NCI-H2196 treated with DMSO at 0.1 percent for 48 hours (cell line): ENCODE data around the gene RABGEF1.
"Not testable (repeated sequence)": the region's sequence is repeated elsewhere in the genome, so short reads cannot be mapped to it uniquely, and the experiment has no call there.

Source experiments
- DNase-seq: peaks from one replicate; lab custom pipeline; 2025; ENCODE audit not compliant: unreplicated experiment; lab: John Stamatoyannopoulos, UW

RABGEF1 gene

DNA sequence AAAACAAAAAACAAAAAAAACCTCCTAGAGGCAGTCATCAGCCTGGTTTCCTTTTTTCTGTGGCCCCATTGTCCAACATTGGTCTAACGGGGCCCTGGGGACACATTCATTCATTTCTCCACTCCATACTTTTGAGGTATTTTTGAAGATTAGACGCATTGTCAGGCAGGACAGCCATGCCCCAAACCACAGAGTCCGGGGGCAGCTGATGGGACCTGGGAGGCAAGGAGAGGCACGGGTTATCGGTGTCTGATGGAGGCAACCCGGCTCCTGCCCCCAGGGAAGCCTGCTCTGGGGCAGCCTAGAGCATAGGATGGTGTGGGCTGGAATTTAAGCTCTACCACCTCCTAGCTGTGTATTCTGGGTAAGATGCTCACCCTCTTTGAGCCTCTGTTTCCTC, 6.5 kb upstream of the RABGEF1 start:
- DNase-seq: no peak

DNA sequence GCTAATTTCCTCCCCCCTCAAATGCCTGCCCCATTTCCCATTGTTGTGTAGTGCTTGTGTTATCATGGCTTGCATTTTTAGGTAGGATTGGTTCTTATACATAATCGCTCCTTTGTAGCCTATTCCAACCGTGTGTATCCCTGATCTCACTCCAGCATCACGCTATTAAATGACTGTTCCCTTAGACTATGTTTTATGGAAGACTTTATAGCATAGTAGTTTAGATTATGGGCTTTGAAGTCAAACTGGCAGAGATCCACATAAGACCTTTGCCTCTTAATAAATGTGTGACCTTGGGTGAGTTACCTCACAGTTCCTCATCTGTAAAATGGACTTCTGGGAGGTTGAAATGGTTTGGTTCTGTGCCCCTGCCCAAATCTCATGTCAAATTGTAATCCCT, 5.4 kb upstream of the RABGEF1 start:
- no peak for DNase-seq

DNA sequence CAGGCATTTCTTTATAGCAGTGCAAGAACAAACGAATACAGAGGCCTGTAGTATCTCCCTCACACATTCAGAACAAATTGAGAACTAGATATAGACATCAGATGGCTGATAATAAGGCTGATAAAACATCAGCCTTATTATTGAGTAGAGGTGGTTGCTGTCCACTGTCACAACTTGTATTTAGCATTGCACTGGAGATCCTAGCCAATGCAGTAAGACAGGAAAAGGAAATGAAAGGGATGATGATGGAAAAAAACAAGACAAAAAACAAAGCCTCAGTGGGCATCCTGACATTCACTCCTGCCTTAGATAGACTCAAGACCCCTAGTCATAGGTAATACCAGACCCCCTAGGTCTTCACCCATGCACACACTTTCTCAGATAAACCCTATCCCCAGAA, 4.7 kb upstream of the RABGEF1 start:
- DNase-seq: no peak

DNA sequence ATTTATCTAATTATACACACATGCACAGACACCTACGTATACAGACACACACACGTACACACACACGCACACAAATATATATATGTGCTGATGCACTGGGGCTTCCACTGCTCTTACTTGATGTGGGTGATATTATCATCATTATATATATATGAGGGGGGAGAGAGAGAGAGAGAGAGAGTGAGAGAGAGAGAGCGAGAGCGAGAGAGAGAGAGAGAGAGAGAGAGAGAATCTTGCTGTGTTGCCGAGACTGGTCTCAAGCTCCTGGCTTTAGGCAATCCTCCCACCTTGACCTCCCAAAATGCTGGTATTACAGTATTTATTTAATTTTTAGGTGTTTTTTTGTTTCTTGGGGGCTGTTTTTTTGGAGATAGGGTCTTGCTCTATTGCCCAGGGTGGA, 3.6 kb upstream of the RABGEF1 start:
- DNase-seq: no peak

DNA sequence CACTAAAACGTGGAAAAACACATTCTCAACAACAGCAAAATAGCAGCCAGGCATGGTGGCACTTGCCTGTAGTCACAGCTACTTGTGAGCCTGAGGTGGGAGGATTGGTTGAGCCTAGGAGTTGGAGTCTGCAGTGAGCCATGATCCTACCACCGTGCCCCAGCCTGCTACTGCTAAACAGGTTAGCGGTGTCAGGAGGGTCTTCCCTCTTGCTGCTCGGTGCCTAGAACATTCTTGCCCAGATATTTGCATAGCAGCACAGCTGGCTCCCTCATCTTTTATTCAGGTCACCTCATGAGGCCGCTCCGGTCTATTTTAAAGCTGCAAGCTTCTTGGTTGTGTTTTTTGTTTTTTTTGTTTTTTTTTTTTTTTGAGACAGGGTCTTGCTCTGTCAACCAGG, 2.9 kb upstream of the RABGEF1 start:
- DNase-seq: no peak

DNA sequence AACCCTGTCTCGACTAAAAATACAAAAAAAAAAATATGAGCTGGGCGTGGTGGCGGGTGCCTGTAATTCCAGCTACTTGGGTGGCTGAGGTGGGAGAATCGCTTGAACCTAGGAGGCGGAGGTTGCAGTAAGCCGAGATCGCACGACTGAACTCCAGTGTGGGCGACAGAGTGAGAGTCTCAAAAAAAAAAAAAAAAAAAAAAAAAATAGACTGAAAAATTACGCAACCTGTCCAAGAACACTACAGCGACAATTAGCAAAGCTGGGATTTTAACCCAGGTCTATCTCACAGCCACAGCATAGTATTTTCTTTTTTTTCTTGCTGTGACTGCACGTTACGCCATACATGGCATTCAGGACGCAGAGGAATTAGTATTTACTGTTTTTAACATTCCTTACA, 1.1 kb upstream of the RABGEF1 start:
- no peak for DNase-seq

DNA sequence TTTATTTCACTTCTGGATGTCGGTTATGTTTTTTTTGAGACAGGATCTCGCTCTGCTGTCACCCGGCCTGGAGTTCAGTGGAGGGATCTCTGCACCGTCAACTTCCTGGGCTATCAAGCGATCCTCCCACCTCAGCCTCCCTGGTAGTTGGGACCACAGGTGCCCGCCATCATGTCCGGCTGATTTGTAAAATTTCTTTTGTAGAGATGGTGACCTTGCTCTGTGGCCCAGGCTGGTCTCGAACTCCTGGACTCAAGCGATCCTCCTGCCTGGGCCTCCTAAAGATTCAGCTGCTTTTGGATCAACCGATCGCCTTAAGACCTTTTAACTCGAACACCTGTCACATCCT, 606 bp upstream of the RABGEF1 start:
- DNase-seq: no peak

DNA sequence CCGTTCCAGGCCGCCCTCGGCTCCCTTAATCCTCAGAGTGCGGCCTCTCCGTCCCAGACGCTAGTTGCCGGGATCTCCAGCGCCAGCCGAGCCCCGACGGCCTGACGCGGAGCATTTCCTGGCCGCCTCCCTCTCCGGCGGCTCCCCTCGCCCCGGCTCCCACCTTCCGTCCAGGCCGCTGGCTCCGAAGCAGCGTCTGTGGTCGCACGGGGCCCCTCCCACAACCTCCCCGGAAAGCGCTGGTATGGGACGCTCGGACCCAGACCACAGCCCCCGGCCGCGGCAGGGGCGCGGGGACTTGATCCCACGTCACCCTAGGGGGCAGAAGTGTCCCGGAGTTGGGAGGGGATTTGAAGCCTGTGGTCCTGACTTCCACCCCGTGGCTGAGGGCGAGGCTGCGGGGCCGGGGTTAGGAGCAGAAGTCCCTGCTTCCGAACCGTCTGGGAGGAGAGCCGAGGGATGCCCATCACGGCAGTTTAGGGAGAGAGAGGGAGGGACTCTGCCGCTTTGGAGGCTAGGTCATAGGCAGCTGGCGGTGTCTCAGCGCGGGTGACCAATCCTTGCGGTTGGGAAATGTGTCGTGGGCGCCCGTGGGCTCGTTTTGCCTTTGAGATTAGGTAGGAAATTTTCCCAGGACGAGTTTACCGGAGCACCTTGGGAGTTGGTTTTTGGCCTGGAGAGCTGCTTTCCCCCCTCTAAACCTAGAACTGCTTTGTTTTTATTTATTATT, 612 bp downstream of the RABGEF1 start:
- DNase-seq: not testable (repeated sequence)

DNA sequence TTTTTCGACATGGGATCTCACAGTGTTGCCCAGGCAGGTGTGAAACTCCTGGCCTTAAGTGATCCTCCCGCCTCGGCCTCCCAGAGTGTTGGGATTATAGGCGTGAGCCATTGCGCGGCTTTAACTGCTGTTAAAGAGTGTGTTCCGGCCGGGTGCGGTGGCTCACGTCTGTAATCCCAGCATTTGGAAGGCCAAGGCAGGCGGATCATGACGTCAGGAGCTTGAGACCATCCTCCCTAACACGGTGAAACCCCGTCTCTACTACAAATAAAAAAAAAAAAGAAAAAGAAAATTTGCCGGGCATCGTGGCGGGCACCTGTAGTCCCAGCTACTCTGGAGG, 1.1 kb downstream of the RABGEF1 start:
- no peak for DNase-seq

DNA sequence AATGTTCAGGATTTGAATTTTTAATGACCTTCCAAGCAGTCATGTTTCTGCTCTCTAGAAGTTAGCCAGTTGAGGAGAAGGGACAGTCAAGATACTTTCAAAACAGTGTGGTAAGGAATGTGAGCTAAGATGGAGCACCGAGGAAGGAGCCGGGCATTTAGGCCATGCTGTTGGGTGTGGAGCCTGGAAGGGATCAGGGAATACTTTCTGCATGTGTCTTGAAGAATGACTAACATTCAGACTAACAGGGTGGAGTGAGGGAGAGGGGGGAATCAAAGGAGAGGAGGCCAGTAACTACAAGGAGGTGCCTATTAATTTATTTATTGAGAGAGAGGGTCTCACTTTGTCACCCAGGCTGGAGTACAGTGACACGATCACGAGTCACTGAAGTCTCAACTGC, 1.8 kb downstream of the RABGEF1 start:
- DNase-seq: not testable (repeated sequence)

DNA sequence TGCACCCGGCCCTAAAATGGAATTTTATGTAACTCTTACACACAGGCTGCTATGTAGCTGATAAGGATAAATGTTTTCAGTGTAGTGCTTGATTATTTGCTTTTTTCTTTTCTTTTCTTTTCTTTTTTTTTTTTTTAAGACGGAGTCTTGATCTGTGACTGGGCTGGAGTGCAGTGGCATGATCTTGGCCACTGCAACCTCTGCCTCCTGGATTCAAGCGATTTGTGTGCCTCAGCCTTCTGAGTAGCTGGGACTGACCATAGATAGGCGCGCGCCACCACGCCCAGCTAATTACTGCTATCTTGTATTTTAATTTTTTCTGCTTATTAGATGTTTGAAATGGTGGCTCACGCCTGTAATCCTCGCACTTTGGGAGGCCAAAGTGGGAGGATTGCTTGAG, 3.4 kb downstream of the RABGEF1 start:
- DNase-seq: no peak

DNA sequence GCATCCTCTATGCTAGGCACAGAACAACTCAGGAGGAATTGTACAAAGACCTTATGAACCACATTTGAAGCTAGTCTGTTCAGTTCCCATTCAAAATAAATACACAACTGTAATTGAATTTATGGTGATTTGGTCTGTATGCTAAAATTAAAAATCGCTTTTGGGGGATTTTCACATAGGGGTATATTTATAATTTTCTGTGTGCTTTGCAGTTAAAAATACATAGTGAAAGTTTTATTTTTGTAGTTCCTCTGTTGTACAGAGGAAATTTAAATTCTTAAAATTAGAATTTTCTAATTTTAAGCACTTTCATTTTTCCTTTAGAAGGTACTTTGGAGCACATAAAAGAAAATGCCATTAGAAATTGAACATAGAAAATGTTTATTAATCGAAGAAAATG, 6.9 kb downstream of the RABGEF1 start:
- DNase-seq: no peak

DNA sequence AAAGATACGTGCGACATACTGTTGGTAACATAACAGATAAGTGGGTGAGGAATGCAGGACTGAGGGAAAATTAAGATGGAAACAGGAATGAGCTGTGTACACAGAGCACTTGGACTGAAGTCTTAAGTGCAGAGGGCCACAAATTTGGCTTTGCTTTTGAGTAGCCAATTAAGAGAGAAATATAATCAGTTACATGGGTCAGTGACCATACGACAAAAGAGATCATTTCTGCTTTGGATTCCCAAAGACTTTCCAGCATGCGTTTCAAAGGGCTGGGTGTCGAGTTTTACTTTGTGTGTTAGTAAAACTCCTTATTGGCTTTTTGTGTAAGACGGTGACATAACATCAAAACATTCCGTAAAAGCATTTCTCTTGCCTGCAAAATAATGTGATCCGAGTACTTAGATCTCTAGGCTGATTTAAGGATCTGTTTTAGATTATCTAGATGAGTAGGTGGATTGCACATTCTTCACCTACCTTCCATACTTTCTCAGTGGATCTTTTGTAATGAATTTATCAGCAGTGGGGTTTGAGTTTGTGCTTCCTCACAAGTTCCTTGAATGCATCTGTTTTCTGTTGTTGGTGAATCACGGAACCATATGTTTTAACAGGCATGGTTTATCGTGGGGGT, 7.5 kb downstream of the RABGEF1 start:
- DNase-seq: no peak

DNA sequence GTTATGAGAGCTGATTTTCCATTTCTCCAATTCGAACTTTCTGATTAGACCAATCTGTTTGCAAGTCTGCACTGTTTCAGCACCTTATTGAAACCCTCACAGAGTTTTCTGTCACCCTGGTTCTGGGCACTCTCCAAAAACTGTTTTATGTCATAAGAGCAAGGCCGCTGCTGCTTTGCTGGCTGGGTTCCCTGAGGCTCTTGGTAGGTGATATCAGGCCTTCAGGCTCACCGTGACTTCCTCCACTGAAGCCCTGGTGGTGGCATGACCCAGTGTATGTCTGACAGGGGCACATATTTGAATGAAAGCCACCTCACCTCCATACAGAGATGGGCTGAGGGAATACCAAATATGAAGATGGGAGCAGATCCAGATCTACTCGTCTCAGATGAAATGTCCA, 8.3 kb downstream of the RABGEF1 start:
- no peak for DNase-seq

DNA sequence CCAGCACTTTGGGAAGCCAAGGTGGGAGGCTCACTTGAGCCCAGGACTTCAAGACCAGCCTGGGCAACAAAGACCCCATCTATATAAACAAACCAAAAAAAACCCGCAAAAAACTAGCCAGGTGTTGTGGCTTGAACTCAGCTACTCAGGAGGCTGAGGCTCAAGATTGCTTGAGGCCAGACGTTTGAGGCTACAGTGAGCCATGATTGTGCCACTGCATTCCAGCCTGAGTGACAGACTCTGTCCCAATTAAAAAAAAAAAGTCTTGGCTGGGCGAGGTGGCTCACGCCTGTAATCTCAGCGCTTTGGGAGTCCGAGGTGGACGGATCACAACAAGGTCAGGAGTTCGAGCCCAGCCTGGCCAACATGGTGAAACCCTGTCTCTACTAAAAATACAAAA, 11.4 kb downstream of the RABGEF1 start:
- no peak for DNase-seq

DNA sequence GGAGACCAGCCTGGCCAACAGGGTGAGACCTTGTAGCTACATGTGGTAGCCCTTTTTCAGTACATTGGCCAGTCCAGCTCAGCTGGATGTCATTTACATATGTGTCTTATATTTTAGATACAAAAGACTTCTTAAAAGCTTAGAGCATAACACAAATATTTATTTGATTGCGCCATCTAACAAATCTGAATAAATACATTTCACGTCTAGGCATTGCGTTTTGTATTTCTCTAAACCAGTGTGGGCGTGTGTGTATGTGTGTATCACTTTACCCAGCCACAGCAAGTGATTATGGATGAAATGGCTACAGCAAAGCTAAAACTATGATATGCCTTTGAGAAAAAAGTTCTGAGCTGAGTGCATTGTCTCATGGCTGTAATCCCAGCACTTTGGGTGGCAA, 14.0 kb downstream of the RABGEF1 start:
- DNase-seq: no peak

DNA sequence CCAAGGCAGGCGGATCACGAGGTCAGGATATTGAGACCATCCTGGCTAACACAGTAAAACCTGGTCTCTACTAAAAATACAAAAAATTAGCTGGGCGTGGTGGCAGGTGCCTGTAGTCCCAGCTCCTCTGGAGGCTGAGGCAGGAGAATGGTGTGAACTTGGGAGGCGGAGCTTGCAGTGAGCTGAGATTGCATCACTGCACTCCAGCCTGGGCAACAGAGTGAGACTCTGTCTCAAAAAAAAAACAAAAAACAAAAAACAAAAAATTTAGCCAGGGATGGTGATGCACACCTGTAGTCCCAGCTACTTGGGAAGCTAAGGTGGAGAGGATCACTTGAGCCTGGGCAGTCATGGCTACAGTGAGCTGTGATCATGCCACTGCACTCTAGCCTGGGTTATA, 14.5 kb downstream of the RABGEF1 start:
- DNase-seq: not testable (repeated sequence)

DNA sequence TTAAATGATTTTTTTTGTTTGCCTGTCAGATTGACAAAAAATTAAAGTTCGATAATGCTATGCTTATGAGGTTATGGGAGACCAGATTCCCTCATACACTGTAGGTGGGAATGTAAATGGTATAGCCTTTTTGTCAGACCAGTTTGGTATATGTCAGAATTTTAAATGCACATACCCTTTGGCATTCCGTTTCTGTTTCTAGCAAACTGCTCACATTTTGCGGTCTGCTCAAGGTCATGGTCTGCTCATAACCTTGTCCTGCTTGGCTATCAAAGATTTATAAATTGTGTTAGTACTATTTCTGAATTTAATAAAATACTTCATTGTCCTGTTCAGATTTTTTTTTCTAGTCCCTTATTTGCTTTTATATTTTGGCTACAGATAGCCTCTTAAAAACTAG, 15.7 kb downstream of the RABGEF1 start:
- not testable (repeated sequence) for DNase-seq

DNA sequence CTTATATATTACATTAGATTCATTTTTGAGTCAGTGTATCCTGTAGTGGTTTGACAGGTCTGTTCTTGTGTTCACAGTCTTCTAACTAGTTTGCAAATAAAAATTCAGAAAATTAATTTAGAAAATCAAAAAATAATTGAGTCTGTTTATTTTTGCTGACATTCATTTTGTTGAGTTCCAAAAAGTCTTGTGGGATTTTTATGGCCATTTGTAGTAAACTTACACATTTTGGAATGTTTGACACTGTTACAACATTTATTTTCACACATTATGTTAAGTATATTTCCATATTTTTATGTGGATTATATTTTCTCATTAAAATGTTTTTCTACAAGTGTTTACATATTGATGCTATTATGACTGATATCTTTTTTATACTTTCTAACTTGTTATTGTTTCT, 16.4 kb downstream of the RABGEF1 start:
- DNase-seq: no peak

DNA sequence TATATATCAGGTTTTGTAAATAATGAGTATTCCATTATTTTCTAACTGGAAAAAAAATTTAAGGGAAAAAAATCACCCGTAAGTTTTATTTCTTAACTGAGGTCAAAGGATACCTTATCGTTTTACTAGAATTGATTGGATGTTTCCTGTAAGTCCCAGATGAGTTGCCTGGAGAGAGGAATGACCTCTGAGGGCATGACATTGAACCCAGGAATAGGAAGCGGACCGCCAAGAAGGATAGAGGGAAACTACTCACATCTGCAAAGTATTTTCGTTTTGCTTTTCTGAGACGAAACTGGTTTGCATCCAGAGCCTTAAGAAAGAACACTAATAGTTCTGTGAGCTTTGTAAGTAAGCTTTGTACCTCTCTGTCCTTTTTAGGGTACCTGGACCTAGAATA, 17.4 kb downstream of the RABGEF1 start:
- no peak for DNase-seq

DNA sequence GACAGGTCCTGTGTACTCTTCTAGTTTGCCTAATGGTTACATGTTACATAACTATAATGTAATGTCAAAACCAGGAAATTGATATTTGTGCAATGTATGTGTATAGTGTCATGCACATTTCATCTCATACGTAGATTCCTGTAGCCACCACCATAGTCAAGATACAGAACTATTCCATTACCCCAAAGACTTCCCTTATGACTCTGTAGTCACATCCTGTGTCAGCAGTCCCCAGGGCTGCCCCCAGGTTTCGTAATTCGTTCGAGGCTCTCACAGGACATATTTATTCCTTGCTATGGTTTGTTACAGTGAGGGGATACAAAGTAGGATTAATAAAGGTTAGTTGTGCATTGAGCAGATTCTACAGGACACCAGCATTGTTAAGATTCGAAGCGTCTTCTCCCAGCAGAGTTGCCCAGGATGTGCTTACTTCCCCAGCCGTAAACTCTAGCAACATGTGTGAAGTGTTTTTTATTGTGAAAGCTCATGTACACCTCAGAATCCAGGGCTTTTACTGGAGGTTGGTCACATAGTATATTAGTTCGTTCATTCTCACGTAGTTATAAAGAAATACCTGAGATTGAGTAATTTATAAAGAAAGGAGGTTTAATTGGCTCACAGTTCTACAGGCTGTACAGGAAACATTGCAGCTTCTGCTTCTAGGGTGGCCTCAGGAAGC, 18.6 kb downstream of the RABGEF1 start:
- DNase-seq: no peak

DNA sequence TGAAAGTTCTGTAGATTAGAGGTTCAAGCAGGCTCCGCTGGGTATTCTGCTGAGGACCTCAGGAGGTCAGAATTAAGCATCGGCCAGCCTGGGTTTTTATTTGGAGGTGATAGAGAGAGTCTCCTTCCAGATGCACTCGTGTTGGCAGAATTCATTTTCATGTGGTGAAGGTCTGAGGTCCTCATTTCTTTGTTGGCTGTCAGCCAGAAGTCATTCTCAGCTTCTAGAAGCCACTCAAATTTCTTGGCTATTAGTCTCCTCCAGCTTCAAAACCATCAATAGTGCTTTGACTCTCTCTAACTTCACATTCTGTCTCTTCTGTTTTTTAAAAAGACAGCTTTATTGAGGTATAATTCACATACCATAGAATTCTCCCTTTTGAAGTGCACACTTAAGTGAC, 22.6 kb downstream of the RABGEF1 start:
- DNase-seq: not testable (repeated sequence)
